ENCODE measurements around the gene SLC25A42.

DNA sequence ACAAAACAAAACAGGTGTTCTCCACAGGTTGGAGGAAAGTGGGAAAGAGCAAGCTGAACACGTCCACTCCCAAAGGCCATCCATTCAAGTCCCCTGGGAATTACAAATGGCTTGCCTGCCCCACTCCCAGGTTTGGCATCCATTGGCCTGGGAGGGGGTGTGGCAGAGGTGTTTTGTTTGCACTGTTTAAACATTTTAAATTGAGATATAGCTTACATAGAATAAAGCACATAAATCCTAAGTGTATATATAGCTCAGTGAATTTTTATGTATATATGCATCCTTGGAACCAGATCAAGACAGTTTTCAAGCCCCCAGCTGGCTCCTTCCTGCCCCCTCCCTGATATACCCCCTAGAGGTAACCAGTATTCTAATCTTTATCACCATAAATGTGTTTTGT is 12.7 kb downstream of the SLC25A42 start:
- TF ChIP-seq, protein P1, sequence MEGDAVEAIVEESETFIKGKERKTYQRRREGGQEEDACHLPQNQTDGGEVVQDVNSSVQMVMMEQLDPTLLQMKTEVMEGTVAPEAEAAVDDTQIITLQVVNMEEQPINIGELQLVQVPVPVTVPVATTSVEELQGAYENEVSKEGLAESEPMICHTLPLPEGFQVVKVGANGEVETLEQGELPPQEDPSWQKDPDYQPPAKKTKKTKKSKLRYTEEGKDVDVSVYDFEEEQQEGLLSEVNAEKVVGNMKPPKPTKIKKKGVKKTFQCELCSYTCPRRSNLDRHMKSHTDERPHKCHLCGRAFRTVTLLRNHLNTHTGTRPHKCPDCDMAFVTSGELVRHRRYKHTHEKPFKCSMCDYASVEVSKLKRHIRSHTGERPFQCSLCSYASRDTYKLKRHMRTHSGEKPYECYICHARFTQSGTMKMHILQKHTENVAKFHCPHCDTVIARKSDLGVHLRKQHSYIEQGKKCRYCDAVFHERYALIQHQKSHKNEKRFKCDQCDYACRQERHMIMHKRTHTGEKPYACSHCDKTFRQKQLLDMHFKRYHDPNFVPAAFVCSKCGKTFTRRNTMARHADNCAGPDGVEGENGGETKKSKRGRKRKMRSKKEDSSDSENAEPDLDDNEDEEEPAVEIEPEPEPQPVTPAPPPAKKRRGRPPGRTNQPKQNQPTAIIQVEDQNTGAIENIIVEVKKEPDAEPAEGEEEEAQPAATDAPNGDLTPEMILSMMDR (IDR thresholded peaks at IDR 0.05 in 4 of 5, conservative IDR thresholded peaks at IDR 0.05 in 1 of 5), result no peak
- no peak for TF ChIP-seq POLR2A (IDR thresholded peaks at IDR 0.05)
